GM12878 (cell line): ENCODE data around the gene TRPM1.

Experiments used
- CTCF ChIP-seq, 3 experiments: IDR thresholded peaks in 2 of 3; conservative IDR thresholded peaks in 1 of 3; 2 replicates each; pipeline ENCODE4 v1.5.1; 2011; ENCODE audit warnings: low read depth in 3 of 3, low read length in 3 of 3, mild to moderate bottlenecking in 3 of 3, control low read depth in 2 of 3, moderate library complexity in 2 of 3, inconsistent platforms in 1 of 3, mixed read lengths in 1 of 3; ENCODE audit not compliant: control insufficient read depth in 2 of 3, insufficient read depth in 1 of 3; ENCODE audit errors: extremely low read depth in 1 of 3
- ETV6 ChIP-seq, 2 experiments: fragments of 450-650 bp in 1 of 2; IDR thresholded peaks in 1 of 2; conservative IDR thresholded peaks in 1 of 2; 2 replicates each; pipeline ENCODE4 v1.6.1; 2014; ENCODE audit warnings: antibody characterized with exemption in 1 of 2, borderline replicate concordance in 1 of 2, low read depth in 1 of 2, mild to moderate bottlenecking in 1 of 2, moderate library complexity in 1 of 2
- NBN ChIP-seq: fragments of 450-650 bp; IDR thresholded peaks from 2 replicates; pipeline ENCODE4 v1.6.1; 2016
- NFIC ChIP-seq: IDR thresholded peaks from 2 replicates; pipeline ENCODE4 v1.6.1; 2012; ENCODE audit warnings: low read depth, mild to moderate bottlenecking, inconsistent platforms, low read length, moderate library complexity
- POLR2A ChIP-seq: IDR thresholded peaks from 2 replicates; pipeline ENCODE4 v1.6.1; 2011; ENCODE audit warnings: low read depth, mild to moderate bottlenecking, low read length
- RCOR1 ChIP-seq: conservative IDR thresholded peaks from 2 replicates; pipeline ENCODE4 v1.6.1; 2012; ENCODE audit warnings: low read depth, low read length, improper control_type of control experiment

GRCh38 chr15:31108836-31109235 lies 7.3 kb upstream of the TRPM1 start:
- no peak for TF ChIP-seq NBN
- no peak for TF ChIP-seq CTCF (IDR thresholded peaks at IDR 0.05 in 2 of 3, conservative IDR thresholded peaks at IDR 0.05 in 1 of 3; ENCODE audit: control insufficient read depth in 2 of 3, extremely low read depth in 1 of 3, insufficient read depth in 1 of 3, low read depth in 3 of 3, low read length in 3 of 3)
- TF ChIP-seq NFIC, result no peak
- no peak for TF ChIP-seq POLR2A
- TF ChIP-seq RCOR1, result no peak
- no peak for TF ChIP-seq ETV6 (conservative IDR thresholded peaks at IDR 0.05 in 1 of 2, IDR thresholded peaks at IDR 0.05 in 1 of 2; ENCODE audit: borderline replicate concordance in 1 of 2, low read depth in 1 of 2)
